ENCODE measurements around the gene SPAAR. TPM values are rescaled to one million over a fixed set of nuclear protein-coding genes. Genes with fewer than 3 reads are reported as not detected.

Gene SPAAR
- total RNA-seq, 2 experiments from 2014 or later = not detected

GRCh38 chr9:35935261-35935660 is 26.0 kb downstream of the SPAAR start:
- no peaks in the 10 kb centered on the region for H3K9me3 Mint-ChIP-seq (ENCODE audit: low read depth)
- DNase-seq = no peak
- CTCF ChIA-PET = interaction anchor here (1.8 kb wide), 1 partner anchor 10 kb away, joined by 7 read pairs; no protein-coding TSS in a partner anchor
- ATAC-seq = no peak
- H3K4me1 Mint-ChIP-seq = peaks cover 15% of the 10 kb centered on the region
- H3K4me3 Mint-ChIP-seq = no peak overlapping the region
- H3K27me3 Mint-ChIP-seq = no peaks in the 10 kb centered on the region
- H3K27ac Mint-ChIP-seq = no peak overlapping the region
- peaks cover 2% of the 10 kb centered on the region for H3K36me3 Mint-ChIP-seq

- Mint-ChIP-seq H3K4me1 (peaks cover 22% of the 10 kb centered on the region), H3K9me3 (ENCODE audit: low read depth) (no peaks in the 10 kb centered on the region), H3K4me3 (no peak overlapping the region), H3K27me3 (no peaks in the 10 kb centered on the region), H3K27ac (no peak overlapping the region), H3K36me3 (peaks cover 2% of the 10 kb centered on the region)
- DNase-seq = no peak
- CTCF ChIA-PET = interaction anchor here (1.6 to 1.8 kb wide), 2 partner anchors 9 to 19 kb away, joined by 6 to 7 read pairs; no protein-coding TSS in a partner anchor
- ATAC-seq = no peak
Measured at GRCh38 chr9:35935755-35936509, 26.6 kb downstream of the SPAAR start.

- Mint-ChIP-seq H3K27me3 (no peaks in the 10 kb centered on the region), H3K4me3 (no peak overlapping the region), H3K36me3 (peaks cover 2% of the 10 kb centered on the region), H3K9me3 (ENCODE audit: low read depth) (no peaks in the 10 kb centered on the region), H3K4me1 (peaks cover 22% of the 10 kb centered on the region), H3K27ac (no peak overlapping the region)
- ATAC-seq (no peak), DNase-seq (no peak)
- CTCF ChIA-PET = interaction anchor here (1.4 to 1.6 kb wide), 2 partner anchors 18 to 86 kb away, joined by 4 to 6 read pairs; no protein-coding TSS in a partner anchor
Measured at GRCh38 chr9:35937227-35937626, 27.9 kb downstream of the SPAAR start.

DNA sequence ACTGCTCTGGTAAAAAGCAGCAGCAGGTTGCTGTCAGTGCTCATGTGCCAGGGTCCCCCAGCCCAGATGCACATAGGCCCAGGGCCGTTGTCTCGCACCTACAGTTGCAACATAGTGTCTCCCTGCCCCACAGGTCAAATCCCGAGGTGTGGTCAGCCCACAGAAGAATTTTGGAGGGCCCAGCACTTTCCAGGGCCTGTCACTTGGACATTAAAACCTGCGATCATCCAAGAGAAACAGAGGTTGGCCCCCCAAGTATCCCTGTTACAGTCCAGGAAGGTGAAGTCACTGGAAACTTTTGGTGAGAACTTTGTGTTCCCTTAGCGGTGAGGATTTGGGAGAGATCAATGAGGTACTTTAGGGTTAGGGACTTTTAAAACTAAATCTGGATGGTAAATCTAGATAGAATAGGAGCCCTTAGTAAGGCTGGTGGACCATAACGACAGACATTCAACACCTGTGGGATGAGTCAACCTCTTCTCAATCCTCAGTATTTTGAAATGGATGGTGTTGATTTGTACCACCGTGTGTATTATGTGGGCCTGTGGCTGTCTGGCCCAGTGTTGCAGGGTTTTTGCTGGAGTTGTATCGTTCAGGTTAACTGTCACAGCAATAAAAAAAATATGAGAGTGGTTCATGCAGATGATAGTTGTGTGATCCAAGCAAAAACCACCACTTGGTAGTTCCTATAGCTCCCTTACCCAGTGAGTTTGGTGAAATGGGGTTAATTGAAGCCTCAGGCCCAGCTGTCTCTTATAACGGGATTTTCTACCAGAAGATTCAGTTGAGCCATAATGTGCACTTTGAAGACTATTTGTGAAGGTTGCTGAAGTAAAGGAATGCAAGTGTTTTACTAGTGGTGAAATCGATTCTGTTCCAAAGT is 29.4 kb downstream of the SPAAR start:
- ATAC-seq (no peak), DNase-seq (no peak)
- H3K27me3 Mint-ChIP-seq = no peaks in the 10 kb centered on the region
- H3K9me3 Mint-ChIP-seq (ENCODE audit: low read depth) = no peaks in the 10 kb centered on the region
- CTCF ChIA-PET = interaction anchor here (0.5 to 3.2 kb wide), 2 partner anchors 16 to 51 kb away, joined by 3 to 12 read pairs; no protein-coding TSS in a partner anchor
- no peak overlapping the region for H3K27ac Mint-ChIP-seq
- H3K4me3 Mint-ChIP-seq = no peak overlapping the region
- H3K36me3 Mint-ChIP-seq = peaks cover 2% of the 10 kb centered on the region
- H3K4me1 Mint-ChIP-seq = peaks cover 12% of the 10 kb centered on the region

GRCh38 chr9:35939679-35940250 is 30.5 kb downstream of the SPAAR start:
- no peak overlapping the region for H3K4me3 Mint-ChIP-seq
- no peaks in the 10 kb centered on the region for H3K27me3 Mint-ChIP-seq
- H3K9me3 Mint-ChIP-seq (ENCODE audit: low read depth) = no peaks in the 10 kb centered on the region
- no peak for ATAC-seq
- H3K36me3 Mint-ChIP-seq = peaks cover 2% of the 10 kb centered on the region
- CTCF ChIA-PET = interaction anchor here (0.6 to 3.2 kb wide), 6 partner anchors 13 to 84 kb away, joined by 3 to 12 read pairs (median 6); no protein-coding TSS in a partner anchor
- H3K4me1 Mint-ChIP-seq = peaks cover 10% of the 10 kb centered on the region
- H3K27ac Mint-ChIP-seq = no peak overlapping the region
- DNase-seq = no peak

DNA sequence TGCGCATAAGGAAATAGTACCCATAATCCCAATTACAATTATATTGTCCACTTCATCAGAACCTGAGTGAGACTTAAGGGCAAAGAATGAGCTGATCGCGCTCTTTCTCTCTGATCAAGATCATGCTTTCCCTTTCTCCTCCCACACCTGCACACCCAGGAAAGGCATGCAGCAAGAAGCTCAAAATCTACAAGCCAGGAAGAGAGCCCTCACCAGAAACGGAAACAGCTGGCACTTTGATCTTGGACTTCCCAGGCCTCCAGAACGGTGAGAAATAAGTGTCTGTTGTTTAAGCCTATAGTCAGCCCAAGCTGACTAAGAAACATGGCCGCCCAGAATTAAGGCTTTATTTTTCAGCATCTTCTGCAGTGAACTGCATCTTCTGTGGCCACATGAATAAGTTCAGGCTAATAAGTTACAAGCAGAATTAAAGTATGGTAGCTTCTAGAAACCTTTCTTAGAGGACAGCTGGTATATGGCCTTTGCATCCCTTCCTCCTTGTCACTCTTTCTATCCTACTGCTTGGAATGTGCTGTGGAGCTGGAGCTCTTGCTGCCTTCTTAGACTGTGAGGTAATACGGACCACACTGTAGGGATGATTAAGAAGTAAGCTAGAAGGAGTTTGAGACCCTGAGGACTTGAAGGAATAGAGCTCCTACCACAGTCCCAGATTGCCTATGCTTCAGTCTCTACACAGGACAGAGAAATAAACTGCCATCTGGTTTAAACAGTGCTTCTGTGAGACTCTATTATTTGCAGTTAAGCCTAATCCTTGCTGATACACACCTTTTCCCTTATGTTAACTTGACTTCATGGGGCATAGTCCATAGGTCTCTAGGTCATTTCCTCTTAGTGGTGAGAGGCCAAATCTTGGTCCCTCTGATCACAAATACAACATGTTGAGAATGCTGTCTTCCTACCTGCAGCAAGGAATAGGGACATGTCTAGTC is 31.4 kb downstream of the SPAAR start:
- peaks cover 2% of the 10 kb centered on the region for H3K36me3 Mint-ChIP-seq
- no peak overlapping the region for H3K4me3 Mint-ChIP-seq
- no peak for DNase-seq
- H3K27me3 Mint-ChIP-seq = no peaks in the 10 kb centered on the region
- H3K4me1 Mint-ChIP-seq = peaks cover 12% of the 10 kb centered on the region
- CTCF ChIA-PET = interaction anchor here (0.8 to 3.2 kb wide), 8 partner anchors 9 to 83 kb away, joined by 3 to 12 read pairs (median 4); no protein-coding TSS in a partner anchor
- ATAC-seq = no peak
- H3K27ac Mint-ChIP-seq = peak overlapping the region; percentile 18
- no peaks in the 10 kb centered on the region for H3K9me3 Mint-ChIP-seq (ENCODE audit: low read depth)

- Mint-ChIP-seq H3K9me3 (ENCODE audit: low read depth) (no peaks in the 10 kb centered on the region), H3K36me3 (peaks cover under 1% of the 10 kb centered on the region), H3K27ac (no peak overlapping the region), H3K4me3 (no peak overlapping the region), H3K4me1 (peaks cover 14% of the 10 kb centered on the region), H3K27me3 (no peaks in the 10 kb centered on the region)
- no peak for ATAC-seq
- DNase-seq = no peak
- CTCF ChIA-PET = interaction anchor here (1.5 to 6.0 kb wide), 2 partner anchors 13 to 39 kb away, joined by 4 to 29 read pairs; no protein-coding TSS in a partner anchor
Measured at GRCh38 chr9:35942286-35942685, 33.0 kb downstream of the SPAAR start.

- CTCF ChIA-PET = interaction anchor here (0.5 to 6.0 kb wide), 11 partner anchors 8 to 246 kb away, joined by 3 to 32 read pairs (median 5); partner anchors contain the start of gene CLTA
- ATAC-seq = no peak
Measured at GRCh38 chr9:35944173-35944572, 34.9 kb downstream of the SPAAR start.

GRCh38 chr9:35944841-35945240 is 35.6 kb downstream of the SPAAR start:
- H3K4me1 Mint-ChIP-seq = peaks cover 13% of the 10 kb centered on the region
- H3K4me3 Mint-ChIP-seq = no peak overlapping the region
- no peaks in the 10 kb centered on the region for H3K27me3 Mint-ChIP-seq

More at GRCh38 chr9:35944173-35944572, 34.9 kb downstream of the SPAAR start:
- no peaks in the 10 kb centered on the region for H3K27me3 Mint-ChIP-seq
- peaks cover 14% of the 10 kb centered on the region for H3K4me1 Mint-ChIP-seq
- no peak overlapping the region for H3K27ac Mint-ChIP-seq
- H3K36me3 Mint-ChIP-seq = no peaks in the 10 kb centered on the region
- no peak for DNase-seq
- H3K9me3 Mint-ChIP-seq (ENCODE audit: low read depth) = no peaks in the 10 kb centered on the region
- H3K4me3 Mint-ChIP-seq = no peak overlapping the region

DNA sequence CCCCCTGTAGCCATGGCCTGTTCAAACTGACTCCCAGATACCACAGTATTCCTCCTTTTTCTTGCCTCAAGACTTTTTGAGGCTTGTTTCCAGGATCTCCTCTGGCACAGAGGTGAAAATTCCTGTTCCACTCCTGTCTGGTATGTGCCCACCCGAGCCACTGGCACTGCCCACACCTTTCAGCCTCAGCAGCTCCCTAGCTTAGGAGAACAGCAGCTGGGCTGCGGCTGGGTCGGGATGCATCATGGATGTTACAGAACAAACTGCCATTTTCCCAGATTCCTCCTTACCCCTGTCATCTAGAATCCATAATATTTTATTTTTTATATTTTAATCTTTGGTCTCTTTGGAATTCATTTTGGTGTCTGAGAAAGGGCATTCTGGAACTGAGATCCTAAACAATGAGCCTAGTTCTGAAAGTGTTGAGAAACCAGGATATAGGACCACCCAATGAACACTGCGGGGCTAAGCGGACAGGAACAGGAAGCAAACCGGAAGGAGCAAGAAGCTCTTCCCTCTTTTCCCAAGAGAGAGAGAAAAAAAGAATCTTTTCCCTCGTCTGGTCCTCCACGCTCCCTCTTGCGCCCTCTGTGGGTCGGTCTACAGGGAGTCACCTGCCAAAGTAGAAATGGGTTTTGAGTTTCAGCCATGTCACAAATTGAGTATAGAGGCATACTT is 36.2 kb downstream of the SPAAR start:
- Mint-ChIP-seq H3K9me3 (ENCODE audit: low read depth) (no peaks in the 10 kb centered on the region), H3K36me3 (no peaks in the 10 kb centered on the region), H3K4me1 (peaks cover 9% of the 10 kb centered on the region), H3K27me3 (peaks cover 3% of the 10 kb centered on the region), H3K4me3 (no peak overlapping the region), H3K27ac (no peak overlapping the region)
- CTCF ChIA-PET = interaction anchor here (0.7 to 6.0 kb wide), 16 partner anchors 10 to 462 kb away, joined by 3 to 32 read pairs (median 5); no protein-coding TSS in a partner anchor
- ATAC-seq = peak; percentile 49
- peak; percentile 69 for DNase-seq

More at GRCh38 chr9:35944841-35945240, 35.6 kb downstream of the SPAAR start:
- ATAC-seq (no peak), DNase-seq (no peak)
- CTCF ChIA-PET = interaction anchor here (0.5 to 6.0 kb wide), 18 partner anchors 9 to 462 kb away, joined by 3 to 32 read pairs (median 4); no protein-coding TSS in a partner anchor
- no peak overlapping the region for H3K27ac Mint-ChIP-seq
- no peaks in the 10 kb centered on the region for H3K36me3 Mint-ChIP-seq
- H3K9me3 Mint-ChIP-seq (ENCODE audit: low read depth) = no peaks in the 10 kb centered on the region

DNA sequence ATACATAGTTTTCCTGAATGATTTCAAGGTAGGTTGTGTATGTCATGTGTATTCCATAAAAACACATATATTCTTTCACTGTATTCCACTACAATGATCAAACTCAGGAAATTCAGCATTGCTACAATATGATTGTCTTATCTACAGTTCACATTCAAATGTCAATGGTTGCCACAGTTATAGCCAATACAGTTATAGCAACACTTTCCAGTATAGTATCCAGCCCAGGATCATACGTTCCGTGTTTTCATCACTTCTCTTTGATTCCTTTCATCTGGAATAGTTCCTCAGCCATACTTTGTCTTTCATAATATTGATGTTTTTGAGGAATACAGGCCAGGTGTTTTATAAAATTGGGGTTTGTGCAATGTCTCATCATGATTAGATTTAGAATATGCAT is 39.2 kb downstream of the SPAAR start:
- CTCF ChIA-PET = no interaction called here
- ATAC-seq (no peak), DNase-seq (no peak)
- H3K4me3 Mint-ChIP-seq = no peak overlapping the region
- H3K9me3 Mint-ChIP-seq (ENCODE audit: low read depth) = no peaks in the 10 kb centered on the region
- H3K27ac Mint-ChIP-seq = no peak overlapping the region
- peaks cover 15% of the 10 kb centered on the region for H3K27me3 Mint-ChIP-seq
- H3K4me1 Mint-ChIP-seq = peaks cover 4% of the 10 kb centered on the region
- no peaks in the 10 kb centered on the region for H3K36me3 Mint-ChIP-seq

All from activated CD8-positive, alpha-beta memory T cell treated with anti-CD3 and anti-CD28 coated beads, Interleukin-2, amount 10 ng/mL, durations not matched to agents 7 days and 5 days (primary cell).